ENCODE measurements around the gene CHD9.

Gene CHD9

GRCh38 chr16:53220585-53220984 is 165.8 kb downstream of the CHD9 start:
- no peak overlapping the region for H3K27ac ChIP-seq (ENCODE audit: low read depth, low read length)
- TF ChIP-seq CTCF (IDR thresholded peaks at IDR 0.05; ENCODE audit: insufficient read depth, low read length, poor library complexity, severe bottlenecking) (no peak), EZH2phosphoT487 (conservative IDR thresholded peaks at IDR 0.05; ENCODE audit: low read length) (no peak)

GRCh38 chr16:53224951-53225533 is 170.3 kb downstream of the CHD9 start:
- H3K4me3 ChIP-seq (ENCODE audit: insufficient read depth, low read length, poor library complexity, severe bottlenecking), result no peak overlapping the region
- no peak for TF ChIP-seq EZH2phosphoT487 (conservative IDR thresholded peaks at IDR 0.05; ENCODE audit: low read length)
- TF ChIP-seq CTCF (IDR thresholded peaks at IDR 0.05; ENCODE audit: insufficient read depth, low read length, poor library complexity, severe bottlenecking), result no peak
- H2AFZ ChIP-seq (ENCODE audit: low read depth, low read length, severe bottlenecking), result no peak overlapping the region
- no peak overlapping the region for H3K4me2 ChIP-seq (ENCODE audit: low read depth, low read length, poor library complexity, severe bottlenecking)
- H3K9ac ChIP-seq (ENCODE audit: low read length), result no peak overlapping the region
- no peaks in the 10 kb centered on the region for H3K9me2 ChIP-seq (replicated peaks; ENCODE audit: insufficient read depth, low read length)
- H3K36me3 ChIP-seq (ENCODE audit: low read length), result peaks cover 45% of the 10 kb centered on the region; the same call in 1 of the 2 replicates
- H3F3A ChIP-seq (ENCODE audit: insufficient read depth), result no peaks in the 10 kb centered on the region; the same call in 1 of the 2 replicates
- no peaks in the 10 kb centered on the region for H3K9me3 ChIP-seq (ENCODE audit: insufficient read depth, low read length)
- H4K20me1 ChIP-seq (ENCODE audit: low read depth, low read length), result no peaks in the 10 kb centered on the region
- H3K27ac ChIP-seq (ENCODE audit: low read depth, low read length), result no peak overlapping the region
- H3K79me2 ChIP-seq (ENCODE audit: insufficient read depth, low read length), result peaks cover 9% of the 10 kb centered on the region; the same call in 1 of the 2 replicates
- no peaks in the 10 kb centered on the region for H3K27me3 ChIP-seq (ENCODE audit: low read length)

More at GRCh38 chr16:53220585-53220984, 165.8 kb downstream of the CHD9 start:
- H3K4me2 ChIP-seq (ENCODE audit: low read depth, low read length, poor library complexity, severe bottlenecking), result no peak overlapping the region
- no peaks in the 10 kb centered on the region for H4K20me1 ChIP-seq (ENCODE audit: low read depth, low read length)
- peaks cover 18% of the 10 kb centered on the region; the same call in 1 of the 2 replicates for H3K36me3 ChIP-seq (ENCODE audit: low read length)
- H3K9ac ChIP-seq (ENCODE audit: low read length), result no peak overlapping the region
- peaks cover 27% of the 10 kb centered on the region for H3K79me2 ChIP-seq (ENCODE audit: insufficient read depth, low read length)
- H3F3A ChIP-seq (ENCODE audit: insufficient read depth), result no peaks in the 10 kb centered on the region
- H3K4me3 ChIP-seq (ENCODE audit: insufficient read depth, low read length, poor library complexity, severe bottlenecking), result no peak overlapping the region
- H2AFZ ChIP-seq (ENCODE audit: low read depth, low read length, severe bottlenecking), result no peak overlapping the region
- no peaks in the 10 kb centered on the region for H3K27me3 ChIP-seq (ENCODE audit: low read length)
- no peaks in the 10 kb centered on the region for H3K9me2 ChIP-seq (replicated peaks; ENCODE audit: insufficient read depth, low read length)
- H3K9me3 ChIP-seq (ENCODE audit: insufficient read depth, low read length), result no peaks in the 10 kb centered on the region

- H3K27ac ChIP-seq (ENCODE audit: low read depth, low read length), result no peak overlapping the region
- no peak overlapping the region for H2AFZ ChIP-seq (ENCODE audit: low read depth, low read length, severe bottlenecking)
- H3K27me3 ChIP-seq (ENCODE audit: low read length), result no peaks in the 10 kb centered on the region
- no peaks in the 10 kb centered on the region for H3K9me3 ChIP-seq (ENCODE audit: insufficient read depth, low read length)
- H3K4me3 ChIP-seq (ENCODE audit: insufficient read depth, low read length, poor library complexity, severe bottlenecking), result no peak overlapping the region
- no peaks in the 10 kb centered on the region for H3K9me2 ChIP-seq (replicated peaks; ENCODE audit: insufficient read depth, low read length)
- no peaks in the 10 kb centered on the region for H4K20me1 ChIP-seq (ENCODE audit: low read depth, low read length)
- H3K79me2 ChIP-seq (ENCODE audit: insufficient read depth, low read length), result no peaks in the 10 kb centered on the region
- peaks cover 31% of the 10 kb centered on the region; the same call in 1 of the 2 replicates for H3K36me3 ChIP-seq (ENCODE audit: low read length)
- TF ChIP-seq EZH2phosphoT487 (conservative IDR thresholded peaks at IDR 0.05; ENCODE audit: low read length), result no peak
- no peak overlapping the region for H3K4me2 ChIP-seq (ENCODE audit: low read depth, low read length, poor library complexity, severe bottlenecking)
- H3F3A ChIP-seq (ENCODE audit: insufficient read depth), result no peaks in the 10 kb centered on the region; the same call in 1 of the 2 replicates
- no peak overlapping the region for H3K9ac ChIP-seq (ENCODE audit: low read length)
These were observed 178.2 kb downstream of the CHD9 start for GRCh38 chr16:53232826-53233529.

GRCh38 chr16:53234836-53235235 is 180.0 kb downstream of the CHD9 start:
- Histone ChIP-seq H3K4me2 (ENCODE audit: low read depth, low read length, poor library complexity, severe bottlenecking) (no peak overlapping the region), H3K27me3 (ENCODE audit: low read length) (no peaks in the 10 kb centered on the region), H3K36me3 (ENCODE audit: low read length) (peaks cover 26% of the 10 kb centered on the region; the same call in 1 of the 2 replicates), H3K9me2 (replicated peaks; ENCODE audit: insufficient read depth, low read length) (no peaks in the 10 kb centered on the region), H3K9ac (ENCODE audit: low read length) (no peak overlapping the region), H2AFZ (ENCODE audit: low read depth, low read length, severe bottlenecking) (no peak overlapping the region), H3F3A (ENCODE audit: insufficient read depth) (no peaks in the 10 kb centered on the region), H3K79me2 (ENCODE audit: insufficient read depth, low read length) (no peaks in the 10 kb centered on the region), H3K9me3 (ENCODE audit: insufficient read depth, low read length) (no peaks in the 10 kb centered on the region), H4K20me1 (ENCODE audit: low read depth, low read length) (no peaks in the 10 kb centered on the region), H3K4me3 (ENCODE audit: insufficient read depth, low read length, poor library complexity, severe bottlenecking) (no peak overlapping the region), H3K27ac (ENCODE audit: low read depth, low read length) (no peak overlapping the region)
- TF ChIP-seq EZH2phosphoT487 (conservative IDR thresholded peaks at IDR 0.05; ENCODE audit: low read length) (no peak), CTCF (IDR thresholded peaks at IDR 0.05; ENCODE audit: insufficient read depth, low read length, poor library complexity, severe bottlenecking) (no peak)
